Measurements from ENCODE around the gene SLX9.

GRCh38 chr21:44958471-44959191 is 18.8 kb downstream of the SLX9 start:
- no peak for TF ChIP-seq CTCF (conservative IDR thresholded peaks at IDR 0.05; ENCODE audit: low read depth, low read length)
- TF ChIP-seq EZH2phosphoT487 (IDR thresholded peaks at IDR 0.05; ENCODE audit: borderline replicate concordance, low read length), result no peak
